Activated CD8-positive, alpha-beta T cell treated with anti-CD3 and anti-CD28 coated beads for 36 hours (primary cell): ENCODE results near the gene C18orf63. TPM values are rescaled to one million over a fixed set of nuclear protein-coding genes. Genes with fewer than 3 reads are reported as not detected.

Source experiments
- ATAC-seq: fragments of 200-7000 bp; cut with Tn5 transposase; one replicate; pipeline ENCODE4 v1.10.0; 2021; ENCODE audit warnings: mild to moderate bottlenecking, moderate library complexity
- CTCF ChIA-PET: fragments of 350-600 bp; sonication (Branson Sonifier 250); formaldehyde crosslinking; loops from one replicate; lab custom pipeline; 2021; ENCODE audit warnings: antibody characterized with exemption; lab: Charles Lee
- POLR2A ChIA-PET: fragments of 350-600 bp; sonication (Branson Sonifier 250); formaldehyde crosslinking; loops from one replicate; lab custom pipeline; 2021; ENCODE audit warnings: antibody characterized with exemption; lab: Charles Lee
- DNase-seq: peaks from one replicate; pipeline ENCODE4 v3.0.0-alpha.2; 2020
- H3K27ac Mint-ChIP-seq: one replicate; pipeline ENCODE4 v1.8.0; 2021; ENCODE audit warnings: mild to moderate bottlenecking, mixed read lengths
- H3K27me3 Mint-ChIP-seq: one replicate; pipeline ENCODE4 v1.8.0; 2021; ENCODE audit warnings: mixed read lengths
- H3K36me3 Mint-ChIP-seq: one replicate; pipeline ENCODE4 v1.8.0; 2021; ENCODE audit warnings: low read depth, mixed read lengths
- H3K4me1 Mint-ChIP-seq: one replicate; pipeline ENCODE4 v1.8.0; 2021; ENCODE audit warnings: low read depth, mixed read lengths
- H3K4me3 Mint-ChIP-seq: one replicate; pipeline ENCODE4 v1.8.0; 2021; ENCODE audit warnings: mild to moderate bottlenecking, moderate library complexity, mixed read lengths
- H3K9me3 Mint-ChIP-seq: one replicate; pipeline ENCODE4 v1.8.0; 2021; ENCODE audit warnings: mixed read lengths
- CTCF ChIP-seq: fragments of 200-600 bp; IDR thresholded peaks from one replicate; pipeline ENCODE4 v1.8.0; 2022; ENCODE audit warnings: antibody characterized with exemption, mild to moderate bottlenecking
- intact Hi-C: fragments of 100-400 bp; cut with micrococcal nuclease; formaldehyde crosslinking; loops from one replicate; pipeline ENCODE4 v1.10.0; 2022
- total RNA-seq, 2 experiments: library from RNA; stranded (reverse); gene quantifications; one replicate each; pipeline ENCODE4 v1.2.3, GENCODE V29; 2021

The C18orf63 gene
- total RNA-seq, 2 experiments from 2014 or later = not detected

- ATAC-seq (no peak), DNase-seq (no peak)
- POLR2A ChIA-PET = no interaction called here
- CTCF ChIA-PET = no interaction called here
- no peak overlapping the region for H3K4me3 Mint-ChIP-seq
- no peak for TF ChIP-seq CTCF
- peaks cover 2% of the 10 kb centered on the region for H3K4me1 Mint-ChIP-seq
- no peaks in the 10 kb centered on the region for H3K27me3 Mint-ChIP-seq
- peaks cover 4% of the 10 kb centered on the region for H3K36me3 Mint-ChIP-seq
- intact Hi-C loops = no loop called here
- no peaks in the 10 kb centered on the region for H3K9me3 Mint-ChIP-seq
- H3K27ac Mint-ChIP-seq = no peak overlapping the region
Observed at GRCh38 chr18:74273394-74273793, 42.2 kb upstream of the C18orf63 start.

GRCh38 chr18:74274700-74275099, 40.9 kb upstream of the C18orf63 start:
- no peak for TF ChIP-seq CTCF
- Mint-ChIP-seq H3K9me3 (no peaks in the 10 kb centered on the region), H3K27me3 (no peaks in the 10 kb centered on the region), H3K4me1 (no peaks in the 10 kb centered on the region), H3K36me3 (peaks cover 4% of the 10 kb centered on the region), H3K4me3 (no peak overlapping the region), H3K27ac (no peak overlapping the region)
- ChIA-PET POLR2A (no interaction called here), CTCF (no interaction called here)
- ATAC-seq (no peak), DNase-seq (no peak)
- intact Hi-C loops = no loop called here

- ChIA-PET CTCF (interaction anchor here (1.1 kb wide), 1 partner anchor 12 kb away, joined by 4 read pairs; no protein-coding TSS in a partner anchor), POLR2A (no interaction called here)
- H3K4me1 Mint-ChIP-seq = no peaks in the 10 kb centered on the region
- no peaks in the 10 kb centered on the region for H3K9me3 Mint-ChIP-seq
- H3K27me3 Mint-ChIP-seq = no peaks in the 10 kb centered on the region
- DNase-seq = no peak
- intact Hi-C loops = no loop called here
- ATAC-seq = no peak
- peaks cover 9% of the 10 kb centered on the region for H3K36me3 Mint-ChIP-seq
- no peak for TF ChIP-seq CTCF
- no peak overlapping the region for H3K4me3 Mint-ChIP-seq
- no peak overlapping the region for H3K27ac Mint-ChIP-seq
Observed at GRCh38 chr18:74275736-74276135, 39.9 kb upstream of the C18orf63 start.

GRCh38 chr18:74276609-74277008, 39.0 kb upstream of the C18orf63 start:
- H3K27ac Mint-ChIP-seq = no peak overlapping the region
- CTCF ChIA-PET = interaction anchor here (1.1 kb wide), 1 partner anchor 11 kb away, joined by 4 read pairs; no protein-coding TSS in a partner anchor

GRCh38 chr18:74277296-74277695, 38.3 kb upstream of the C18orf63 start:
- no peak for DNase-seq
- TF ChIP-seq CTCF = no peak
- peaks cover 10% of the 10 kb centered on the region for H3K4me1 Mint-ChIP-seq
- peaks cover 9% of the 10 kb centered on the region for H3K36me3 Mint-ChIP-seq
- CTCF ChIA-PET = no interaction called here
- no peak for ATAC-seq
- intact Hi-C loops = no loop called here
- no peaks in the 10 kb centered on the region for H3K9me3 Mint-ChIP-seq
- H3K4me3 Mint-ChIP-seq = no peak overlapping the region
- H3K27me3 Mint-ChIP-seq = no peaks in the 10 kb centered on the region
- no peak overlapping the region for H3K27ac Mint-ChIP-seq
- POLR2A ChIA-PET = interaction anchor here (0.6 kb wide), 1 partner anchor 831 kb away, joined by 3 read pairs; no protein-coding TSS in a partner anchor

More at GRCh38 chr18:74276609-74277008, 39.0 kb upstream of the C18orf63 start:
- H3K4me1 Mint-ChIP-seq = peaks cover 5% of the 10 kb centered on the region
- H3K27me3 Mint-ChIP-seq = no peaks in the 10 kb centered on the region
- TF ChIP-seq CTCF = no peak
- POLR2A ChIA-PET = no interaction called here
- H3K9me3 Mint-ChIP-seq = no peaks in the 10 kb centered on the region
- DNase-seq (no peak), ATAC-seq (no peak)
- no peak overlapping the region for H3K4me3 Mint-ChIP-seq
- peaks cover 13% of the 10 kb centered on the region for H3K36me3 Mint-ChIP-seq
- intact Hi-C loops = no loop called here
